IMR-90 (cell line): ENCODE results near the gene USF1.

Experiments
- CEBPB ChIP-seq: IDR thresholded peaks from 2 replicates; pipeline ENCODE4 v1.6.1; 2012; ENCODE audit warnings: low read depth, low read length, improper control_type of control experiment
- CHD1 ChIP-seq: IDR thresholded peaks from 2 replicates; pipeline ENCODE4 v1.6.1; 2012; ENCODE audit warnings: low read depth, low read length, improper control_type of control experiment
- CTCF ChIP-seq: conservative IDR thresholded peaks from 2 replicates; pipeline ENCODE4 v1.5.1; 2012; ENCODE audit warnings: mild to moderate bottlenecking, low read depth, low read length, improper control_type of control experiment
- FOS ChIP-seq: fragments of 150-350 bp; IDR thresholded peaks from 2 replicates; pipeline ENCODE4 v1.6.1; 2016; ENCODE audit warnings: low read depth, low read length
- MAFK ChIP-seq: IDR thresholded peaks from 2 replicates; pipeline ENCODE4 v1.6.1; 2012; ENCODE audit warnings: low read depth, low read length, improper control_type of control experiment
- MXI1 ChIP-seq: IDR thresholded peaks from 2 replicates; pipeline ENCODE4 v1.6.1; 2012; ENCODE audit warnings: low read depth, mild to moderate bottlenecking, low read length, moderate library complexity, borderline replicate concordance
- NFE2L2 ChIP-seq: fragments of 150-350 bp; IDR thresholded peaks from 2 replicates; pipeline ENCODE4 v1.6.1; 2016; ENCODE audit warnings: low read depth, mild to moderate bottlenecking, low read length
- POLR2A ChIP-seq: IDR thresholded peaks from 2 replicates; pipeline ENCODE4 v1.6.1; 2012; ENCODE audit warnings: mild to moderate bottlenecking, low read depth, low read length
- RAD21 ChIP-seq: IDR thresholded peaks from 2 replicates; pipeline ENCODE4 v1.6.1; 2012; ENCODE audit warnings: low read length, improper control_type of control experiment
- RFX5 ChIP-seq: IDR thresholded peaks from 2 replicates; pipeline ENCODE4 v1.8.0; 2012; ENCODE audit warnings: low read depth, mild to moderate bottlenecking, low read length, moderate library complexity
- SMC3 ChIP-seq: fragments of 150-350 bp; IDR thresholded peaks from 2 replicates; pipeline ENCODE4 v1.6.1; 2016; ENCODE audit warnings: low read depth, mild to moderate bottlenecking, antibody characterized with exemption, low read length, moderate library complexity
- USF2 ChIP-seq: fragments of 150-350 bp; IDR thresholded peaks from 2 replicates; pipeline ENCODE4 v1.6.1; 2017; ENCODE audit warnings: mild to moderate bottlenecking, antibody characterized with exemption, low read length, low read depth

GRCh38 chr1:161017756-161018630 lies 27.8 kb downstream of the USF1 start:
- TF ChIP-seq POLR2A (no peak), CTCF (no peak), CEBPB (no peak), RFX5 (no peak), RAD21 (no peak), USF2 (no peak), MAFK (no peak), FOS (no peak), MXI1 (no peak), SMC3 (no peak), CHD1 (no peak), NFE2L2 (no peak)
